Tibial nerve (tissue), 3 donors: ENCODE results near the gene BAZ2A.

Experiments
- CTCF ChIP-seq, 5 experiments: fragments of 200-600 bp in 3 of 5; fragments of 450-650 bp in 2 of 5; sonication (generic) in 3 of 5; IDR thresholded peaks; one replicate each; pipeline ENCODE4 v1.5.1; 2016 to 2019; ENCODE audit warnings: antibody characterized with exemption in 5 of 5, mild to moderate bottlenecking in 3 of 5, moderate library complexity in 2 of 5
- POLR2A ChIP-seq, 2 donors: fragments of 450-650 bp; IDR thresholded peaks; one replicate each; pipeline ENCODE4 v1.6.1; 2017; ENCODE audit warnings: antibody characterized with exemption in 2 of 2, mild to moderate bottlenecking in 2 of 2, moderate library complexity in 2 of 2

- TF ChIP-seq POLR2A (IDR thresholded peaks at IDR 0.05) (no peak), CTCF (IDR thresholded peaks at IDR 0.05) (no peak)
Measured at GRCh38 chr12:56578983-56579546, 51.1 kb downstream of the BAZ2A start.
